ENCODE results near the gene TACR2.
"Not testable (repeated sequence)": the region's sequence is repeated elsewhere in the genome, so short reads cannot be mapped to it uniquely, and the experiment has no call there.

TACR2 gene

DNA sequence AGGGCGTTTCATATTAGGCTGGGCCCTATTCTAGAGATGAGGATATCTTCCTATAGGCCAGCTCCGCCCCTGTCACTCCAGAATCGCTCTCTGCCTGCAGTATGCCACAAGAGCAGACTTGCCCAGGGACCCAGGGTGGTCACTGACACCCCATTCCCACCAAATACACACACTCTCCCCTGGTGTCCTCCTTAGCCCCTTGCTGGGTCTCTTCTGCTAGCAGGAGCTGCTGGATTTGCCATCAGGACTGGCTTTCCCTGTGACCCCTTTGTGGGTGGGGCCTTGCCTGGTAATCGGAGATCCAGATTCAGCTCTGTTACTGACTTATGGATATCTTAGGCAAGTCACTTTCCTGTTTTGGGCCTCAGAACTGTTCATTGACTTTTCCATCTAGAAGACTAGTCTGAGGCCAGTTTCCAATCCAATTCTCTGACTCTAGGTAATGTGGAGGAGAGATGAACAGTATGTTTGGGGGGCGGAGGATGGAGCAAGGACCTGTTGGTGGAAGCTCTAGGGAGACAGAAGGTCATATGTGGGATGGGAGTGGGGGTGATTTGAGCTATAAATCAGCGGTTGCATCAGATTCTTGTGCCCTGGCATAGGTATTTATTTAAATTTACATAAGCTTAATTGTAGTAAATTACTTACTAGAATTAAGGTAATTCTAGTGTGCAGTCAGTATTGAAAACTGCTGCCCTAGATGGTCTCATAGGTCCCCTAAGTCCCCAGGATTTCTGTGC, 36.1 kb upstream of the TACR2 start:
- Histone ChIP-seq H3K27ac (ENCODE audit: low read length) (no peak overlapping the region), H3K36me3 (replicated peaks; ENCODE audit: low read depth, low read length) (no peaks in the 10 kb centered on the region), H3K27me3 (ENCODE audit: low read depth, low read length) (no peaks in the 10 kb centered on the region), H3K4me2 (ENCODE audit: low read length) (no peak overlapping the region), H3K4me1 (ENCODE audit: low read length) (no peaks in the 10 kb centered on the region), H3K4me3 (ENCODE audit: low read length) (no peak overlapping the region), H2AFZ (ENCODE audit: low read depth, low read length) (no peak overlapping the region), H3K9me3 (ENCODE audit: insufficient read depth, low read length) (no peaks in the 10 kb centered on the region), H3K79me2 (ENCODE audit: low read length) (no peaks in the 10 kb centered on the region), H4K20me1 (ENCODE audit: insufficient read depth, low read length) (no peaks in the 10 kb centered on the region), H3K9ac (ENCODE audit: low read length) (no peak overlapping the region)
- TF ChIP-seq, protein P1, sequence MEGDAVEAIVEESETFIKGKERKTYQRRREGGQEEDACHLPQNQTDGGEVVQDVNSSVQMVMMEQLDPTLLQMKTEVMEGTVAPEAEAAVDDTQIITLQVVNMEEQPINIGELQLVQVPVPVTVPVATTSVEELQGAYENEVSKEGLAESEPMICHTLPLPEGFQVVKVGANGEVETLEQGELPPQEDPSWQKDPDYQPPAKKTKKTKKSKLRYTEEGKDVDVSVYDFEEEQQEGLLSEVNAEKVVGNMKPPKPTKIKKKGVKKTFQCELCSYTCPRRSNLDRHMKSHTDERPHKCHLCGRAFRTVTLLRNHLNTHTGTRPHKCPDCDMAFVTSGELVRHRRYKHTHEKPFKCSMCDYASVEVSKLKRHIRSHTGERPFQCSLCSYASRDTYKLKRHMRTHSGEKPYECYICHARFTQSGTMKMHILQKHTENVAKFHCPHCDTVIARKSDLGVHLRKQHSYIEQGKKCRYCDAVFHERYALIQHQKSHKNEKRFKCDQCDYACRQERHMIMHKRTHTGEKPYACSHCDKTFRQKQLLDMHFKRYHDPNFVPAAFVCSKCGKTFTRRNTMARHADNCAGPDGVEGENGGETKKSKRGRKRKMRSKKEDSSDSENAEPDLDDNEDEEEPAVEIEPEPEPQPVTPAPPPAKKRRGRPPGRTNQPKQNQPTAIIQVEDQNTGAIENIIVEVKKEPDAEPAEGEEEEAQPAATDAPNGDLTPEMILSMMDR (IDR thresholded peaks at IDR 0.05; ENCODE audit: low read depth, low read length) = no peak
- no peak for TF ChIP-seq EZH2phosphoT487 (IDR thresholded peaks at IDR 0.05; ENCODE audit: low read depth)

DNA sequence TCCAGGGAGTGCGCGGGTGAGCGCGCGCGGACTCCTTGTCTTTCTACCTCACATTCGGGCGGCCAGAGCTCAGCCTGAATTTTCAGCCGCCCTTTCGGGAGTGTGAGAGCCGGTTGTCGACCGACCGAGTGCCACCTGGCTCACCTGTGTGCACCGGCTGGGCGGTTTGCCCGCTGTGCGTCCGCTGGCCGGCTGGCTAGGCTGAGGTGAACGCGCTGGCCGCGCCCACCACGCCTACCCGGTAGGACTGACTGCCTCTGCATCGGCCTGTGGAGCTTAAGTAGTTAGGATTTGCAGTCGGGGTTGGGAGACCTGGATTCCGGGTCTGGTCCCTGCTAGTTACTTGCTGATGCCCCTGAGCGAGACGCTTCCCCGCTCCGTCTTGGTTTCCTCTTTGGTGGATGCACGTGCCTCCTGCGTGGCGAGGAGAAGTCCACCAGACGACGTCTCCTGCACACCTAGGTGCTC, 35.1 kb upstream of the TACR2 start:
- TF ChIP-seq, protein P1 (IDR thresholded peaks at IDR 0.05; ENCODE audit: low read depth, low read length) = no peak
- TF ChIP-seq EZH2phosphoT487 (IDR thresholded peaks at IDR 0.05; ENCODE audit: low read depth) = no peak
- Histone ChIP-seq H3K79me2 (ENCODE audit: low read length) (no peaks in the 10 kb centered on the region), H3K36me3 (replicated peaks; ENCODE audit: low read depth, low read length) (no peaks in the 10 kb centered on the region), H3K4me2 (ENCODE audit: low read length) (peak overlapping the region; percentile 70), H3K27ac (ENCODE audit: low read length) (no peak overlapping the region), H3K4me3 (ENCODE audit: low read length) (peak overlapping the region; percentile 76), H3K4me1 (ENCODE audit: low read length) (no peaks in the 10 kb centered on the region), H2AFZ (ENCODE audit: low read depth, low read length) (no peak overlapping the region; the same call in 1 of the 2 replicates), H3K9me3 (ENCODE audit: insufficient read depth, low read length) (no peaks in the 10 kb centered on the region), H4K20me1 (ENCODE audit: insufficient read depth, low read length) (no peaks in the 10 kb centered on the region), H3K27me3 (ENCODE audit: low read depth, low read length) (no peaks in the 10 kb centered on the region), H3K9ac (ENCODE audit: low read length) (no peak overlapping the region; the same call in 1 of the 2 replicates)

DNA sequence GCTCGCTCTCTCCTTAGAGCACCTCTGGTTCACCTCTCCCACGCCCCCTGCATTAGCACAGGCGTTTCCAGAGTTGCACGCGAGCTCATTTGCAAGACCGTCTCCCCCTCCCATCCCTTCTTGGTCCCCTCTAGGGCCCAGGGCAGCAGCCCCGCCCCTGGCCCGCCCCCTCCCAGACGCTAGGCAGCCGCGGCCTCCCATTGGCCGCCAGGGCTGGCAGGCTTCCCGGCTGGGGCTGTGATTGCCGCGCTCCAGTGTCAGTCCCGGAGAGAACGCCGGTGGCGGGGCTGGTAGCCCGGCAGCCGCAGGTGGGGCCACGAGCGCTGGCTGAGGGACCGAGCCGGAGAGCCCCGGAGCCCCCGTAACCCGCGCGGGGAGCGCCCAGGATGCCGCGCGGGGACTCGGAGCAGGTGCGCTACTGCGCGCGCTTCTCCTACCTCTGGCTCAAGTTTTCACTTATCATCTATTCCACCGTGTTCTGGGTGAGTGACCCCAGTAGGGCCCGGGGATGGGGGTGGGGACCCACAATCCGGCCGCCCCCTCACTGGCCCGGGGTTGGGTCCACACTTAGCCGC, 34.6 kb upstream of the TACR2 start, which contains the start of gene TSPAN15:
TSS of gene TSPAN15 (plus strand) at position 257 of the 575 bp plus-strand sequence. CDS start at position 387, 130 bp downstream.
- no peaks in the 10 kb centered on the region for H3K36me3 ChIP-seq (replicated peaks; ENCODE audit: low read depth, low read length)
- TF ChIP-seq, protein P1 (IDR thresholded peaks at IDR 0.05; ENCODE audit: low read depth, low read length) = no peak
- no peak for TF ChIP-seq EZH2phosphoT487 (IDR thresholded peaks at IDR 0.05; ENCODE audit: low read depth)
- H3K79me2 ChIP-seq (ENCODE audit: low read length) = no peaks in the 10 kb centered on the region
- no peaks in the 10 kb centered on the region for H3K4me1 ChIP-seq (ENCODE audit: low read length)
- peak within 1 kb of the TSS; percentile 87 for H2AFZ ChIP-seq (ENCODE audit: low read depth, low read length)
- H3K9ac ChIP-seq (ENCODE audit: low read length) = peak within 1 kb of the TSS; percentile 32; the same call in 1 of the 2 replicates
- no peaks in the 10 kb centered on the region for H3K9me3 ChIP-seq (ENCODE audit: insufficient read depth, low read length)
- no peaks in the 10 kb centered on the region for H4K20me1 ChIP-seq (ENCODE audit: insufficient read depth, low read length)
- H3K27ac ChIP-seq (ENCODE audit: low read length) = no peak within 1 kb of the TSS
- H3K4me3 ChIP-seq (ENCODE audit: low read length) = peak within 1 kb of the TSS; percentile 76
- no peaks in the 10 kb centered on the region for H3K27me3 ChIP-seq (ENCODE audit: low read depth, low read length)
- peak within 1 kb of the TSS; percentile 70 for H3K4me2 ChIP-seq (ENCODE audit: low read length)

DNA sequence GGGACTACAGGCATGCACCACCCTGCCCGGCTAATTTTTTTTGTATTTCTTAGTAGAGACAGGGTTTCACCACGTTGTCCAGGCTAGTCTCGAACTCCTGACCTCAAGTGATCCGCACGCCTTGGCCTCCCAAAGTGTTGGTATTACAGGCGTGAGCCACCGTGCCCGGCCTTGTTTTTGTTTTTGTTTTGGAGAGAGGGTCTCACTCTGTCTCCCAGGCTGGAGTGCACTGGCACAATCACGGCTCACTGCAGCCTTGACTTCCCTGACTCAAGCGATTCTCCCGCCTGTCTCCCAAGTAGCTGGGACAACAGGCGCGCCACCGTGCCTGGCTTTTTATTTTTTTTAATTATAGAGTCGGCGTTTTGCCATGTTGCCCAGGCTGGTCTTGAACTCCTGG, 33.7 kb upstream of the TACR2 start:
- H3K27ac ChIP-seq (ENCODE audit: low read length); H3K9ac ChIP-seq (ENCODE audit: low read length); H3K36me3 ChIP-seq (replicated peaks; ENCODE audit: low read depth, low read length); H3K4me1 ChIP-seq (ENCODE audit: low read length); H4K20me1 ChIP-seq (ENCODE audit: insufficient read depth, low read length); H3K4me3 ChIP-seq (ENCODE audit: low read length); H3K4me2 ChIP-seq (ENCODE audit: low read length); H3K79me2 ChIP-seq (ENCODE audit: low read length); H2AFZ ChIP-seq (ENCODE audit: low read depth, low read length); H3K9me3 ChIP-seq (ENCODE audit: insufficient read depth, low read length); H3K27me3 ChIP-seq (ENCODE audit: low read depth, low read length): not testable (repeated sequence)
